Measurements from ENCODE around the gene CCDC82. TPM values are rescaled to one million over a fixed set of nuclear protein-coding genes. Genes with fewer than 3 reads are reported as not detected.

The CCDC82 gene
- total and polyA plus RNA-seq, 4 donors, result 29.3 to 39.0 (median 38.1) TPM

GRCh38 chr11:96318850-96319249 lies 70.9 kb downstream of the CCDC82 start:
- intact Hi-C loops (cut with DNase I), result loop anchor here in 1 of 2 donors (10.0 kb wide), 1 partner anchor 74 kb away; no protein-coding TSS in a partner anchor
- Histone ChIP-seq H3K27ac (ENCODE audit: low read depth in 1 of 2, low read length in 2 of 2) (peak overlapping the region in 1 of 2 donors; percentile 19), H3K9me3 (ENCODE audit: control insufficient read depth, low read length) (no peaks in the 10 kb centered on the region), H3K4me1 (ENCODE audit: control insufficient read depth in 1 of 2, insufficient read depth in 2 of 2, low read length in 2 of 2) (peaks cover 6 to 16% of the 10 kb centered on the region in 2 donors), H3K4me3 (ENCODE audit: low read length in 2 of 2) (no peak overlapping the region), H3K27me3 (ENCODE audit: control insufficient read depth in 1 of 2, insufficient read depth in 2 of 2, low read length in 1 of 2) (no peaks in the 10 kb centered on the region), H3K36me3 (ENCODE audit: control insufficient read depth in 1 of 2, insufficient read depth in 2 of 2, low read length in 1 of 2) (no peaks in the 10 kb centered on the region)
- ATAC-seq (ENCODE audit: low FRiP score), result no peak
- WGBS, 2 donors, result 89% methylated on average over 3 of the region's 3 CpGs
- no peak for DNase-seq

- ATAC-seq (ENCODE audit: low FRiP score) (no peak), DNase-seq (no peak)
- H3K4me1 ChIP-seq (ENCODE audit: control insufficient read depth in 1 of 2, insufficient read depth in 2 of 2, low read length in 2 of 2), result peaks cover 6 to 19% of the 10 kb centered on the region in 2 donors
- no peaks in the 10 kb centered on the region for H3K9me3 ChIP-seq (ENCODE audit: control insufficient read depth, low read length)
- WGBS, 2 donors, result 82 to 93% methylated on average over 1 of the region's 1 CpG
- H3K27ac ChIP-seq (ENCODE audit: low read depth in 1 of 2, low read length in 2 of 2), result no peak overlapping the region
- H3K4me3 ChIP-seq (ENCODE audit: low read length in 2 of 2), result no peak overlapping the region
- no peaks in the 10 kb centered on the region for H3K27me3 ChIP-seq (ENCODE audit: control insufficient read depth in 1 of 2, insufficient read depth in 2 of 2, low read length in 1 of 2)
- intact Hi-C loops (cut with DNase I), result loop anchor here in 1 of 2 donors (10.0 kb wide), 1 partner anchor 74 kb away; no protein-coding TSS in a partner anchor
- no peaks in the 10 kb centered on the region for H3K36me3 ChIP-seq (ENCODE audit: control insufficient read depth in 1 of 2, insufficient read depth in 2 of 2, low read length in 1 of 2)
Measured at GRCh38 chr11:96318399-96318798, 71.3 kb downstream of the CCDC82 start.

- 95 to 98% methylated on average over 2 of the region's 2 CpGs for WGBS, 2 donors
- no peak overlapping the region for H3K27ac ChIP-seq (ENCODE audit: low read depth in 1 of 2, low read length in 2 of 2)
- H3K27me3 ChIP-seq (ENCODE audit: control insufficient read depth in 1 of 2, insufficient read depth in 2 of 2, low read length in 1 of 2), result no peaks in the 10 kb centered on the region
- H3K9me3 ChIP-seq (ENCODE audit: control insufficient read depth, low read length), result no peaks in the 10 kb centered on the region
- H3K4me1 ChIP-seq (ENCODE audit: control insufficient read depth in 1 of 2, insufficient read depth in 2 of 2, low read length in 2 of 2), result peaks cover 6 to 20% of the 10 kb centered on the region in 2 donors
- H3K36me3 ChIP-seq (ENCODE audit: control insufficient read depth in 1 of 2, insufficient read depth in 2 of 2, low read length in 1 of 2), result no peaks in the 10 kb centered on the region
- ATAC-seq (ENCODE audit: low FRiP score) (no peak), DNase-seq (no peak)
- H3K4me3 ChIP-seq (ENCODE audit: low read length in 2 of 2), result no peak overlapping the region
- intact Hi-C loops (cut with DNase I), result loop anchor here in 1 of 2 donors (10.0 kb wide), 1 partner anchor 73 kb away; no protein-coding TSS in a partner anchor
Measured at GRCh38 chr11:96317985-96318384, 71.7 kb downstream of the CCDC82 start.

GRCh38 chr11:96317571-96317970 lies 72.1 kb downstream of the CCDC82 start:
- ATAC-seq (ENCODE audit: low FRiP score) (no peak), DNase-seq (no peak)
- H3K9me3 ChIP-seq (ENCODE audit: control insufficient read depth, low read length), result no peaks in the 10 kb centered on the region
- H3K27me3 ChIP-seq (ENCODE audit: control insufficient read depth in 1 of 2, insufficient read depth in 2 of 2, low read length in 1 of 2), result no peaks in the 10 kb centered on the region
- intact Hi-C loops (cut with DNase I), result loop anchor here in 1 of 2 donors (10.0 kb wide), 1 partner anchor 73 kb away; no protein-coding TSS in a partner anchor
- peaks cover 6 to 20% of the 10 kb centered on the region in 2 donors for H3K4me1 ChIP-seq (ENCODE audit: control insufficient read depth in 1 of 2, insufficient read depth in 2 of 2, low read length in 2 of 2)
- 27 to 29% methylated on average over 2 of the region's 2 CpGs for WGBS, 2 donors
- H3K36me3 ChIP-seq (ENCODE audit: control insufficient read depth in 1 of 2, insufficient read depth in 2 of 2, low read length in 1 of 2), result no peaks in the 10 kb centered on the region
- H3K4me3 ChIP-seq (ENCODE audit: low read length in 2 of 2), result no peak overlapping the region
- peak overlapping the region in 1 of 2 donors; percentile 6 for H3K27ac ChIP-seq (ENCODE audit: low read depth in 1 of 2, low read length in 2 of 2)

- Histone ChIP-seq H3K36me3 (ENCODE audit: control insufficient read depth in 1 of 2, insufficient read depth in 2 of 2, low read length in 1 of 2) (no peaks in the 10 kb centered on the region), H3K27me3 (ENCODE audit: control insufficient read depth in 1 of 2, insufficient read depth in 2 of 2, low read length in 1 of 2) (no peaks in the 10 kb centered on the region), H3K27ac (ENCODE audit: low read depth in 1 of 2, low read length in 2 of 2) (peak overlapping the region in 1 of 2 donors; percentile 45), H3K4me3 (ENCODE audit: low read length in 2 of 2) (no peak overlapping the region), H3K4me1 (ENCODE audit: control insufficient read depth in 1 of 2, insufficient read depth in 2 of 2, low read length in 2 of 2) (peaks cover 6 to 23% of the 10 kb centered on the region in 2 donors), H3K9me3 (ENCODE audit: control insufficient read depth, low read length) (no peaks in the 10 kb centered on the region)
- 60% methylated on average over 3 of the region's 3 CpGs for WGBS, 2 donors
- ATAC-seq (ENCODE audit: low FRiP score) (no peak), DNase-seq (no peak)
- intact Hi-C loops (cut with DNase I), result loop anchor here in 1 of 2 donors (10.0 kb wide), 1 partner anchor 72 kb away; no protein-coding TSS in a partner anchor
Measured at GRCh38 chr11:96316869-96317268, 72.8 kb downstream of the CCDC82 start.

GRCh38 chr11:96315476-96315875 lies 74.2 kb downstream of the CCDC82 start:
- intact Hi-C loops (cut with DNase I), result loop anchor here in 1 of 2 donors (10.0 kb wide), 1 partner anchor 71 kb away; no protein-coding TSS in a partner anchor
- H3K36me3 ChIP-seq (ENCODE audit: control insufficient read depth in 1 of 2, insufficient read depth in 2 of 2, low read length in 1 of 2), result no peaks in the 10 kb centered on the region
- H3K27me3 ChIP-seq (ENCODE audit: control insufficient read depth in 1 of 2, insufficient read depth in 2 of 2, low read length in 1 of 2), result no peaks in the 10 kb centered on the region
- peaks cover 6 to 26% of the 10 kb centered on the region in 2 donors for H3K4me1 ChIP-seq (ENCODE audit: control insufficient read depth in 1 of 2, insufficient read depth in 2 of 2, low read length in 2 of 2)
- no peak overlapping the region for H3K4me3 ChIP-seq (ENCODE audit: low read length in 2 of 2)
- no peak overlapping the region for H3K27ac ChIP-seq (ENCODE audit: low read depth in 1 of 2, low read length in 2 of 2)
- 66 to 77% methylated on average over 1 of the region's 1 CpG for WGBS, 2 donors
- H3K9me3 ChIP-seq (ENCODE audit: control insufficient read depth, low read length), result no peaks in the 10 kb centered on the region
- DNase-seq, result no peak
- ATAC-seq (ENCODE audit: low FRiP score), result no peak

GRCh38 chr11:96314326-96315020 lies 75.2 kb downstream of the CCDC82 start:
- H3K4me3 ChIP-seq (ENCODE audit: low read length in 2 of 2), result no peak overlapping the region
- no peak for ATAC-seq (ENCODE audit: low FRiP score)
- H3K4me1 ChIP-seq (ENCODE audit: control insufficient read depth in 1 of 2, insufficient read depth in 2 of 2, low read length in 2 of 2), result peaks cover 4 to 26% of the 10 kb centered on the region in 2 donors
- intact Hi-C loops (cut with DNase I), result loop anchor here in 1 of 2 donors (10.0 kb wide), 1 partner anchor 70 kb away; no protein-coding TSS in a partner anchor
- H3K36me3 ChIP-seq (ENCODE audit: control insufficient read depth in 1 of 2, insufficient read depth in 2 of 2, low read length in 1 of 2), result no peaks in the 10 kb centered on the region
- DNase-seq, result no peak
- H3K27ac ChIP-seq (ENCODE audit: low read depth in 1 of 2, low read length in 2 of 2), result peak overlapping the region in 1 of 2 donors; percentile 68
- no peaks in the 10 kb centered on the region for H3K9me3 ChIP-seq (ENCODE audit: control insufficient read depth, low read length)
- 16 to 18% methylated on average over 4 of the region's 4 CpGs for WGBS, 2 donors
- H3K27me3 ChIP-seq (ENCODE audit: control insufficient read depth in 1 of 2, insufficient read depth in 2 of 2, low read length in 1 of 2), result no peaks in the 10 kb centered on the region

GRCh38 chr11:96313163-96313562 lies 76.5 kb downstream of the CCDC82 start:
- H3K4me1 ChIP-seq (ENCODE audit: control insufficient read depth in 1 of 2, insufficient read depth in 2 of 2, low read length in 2 of 2), result peaks cover 5 to 30% of the 10 kb centered on the region in 2 donors
- 59 to 65% methylated on average over 6 of the region's 6 CpGs for WGBS, 2 donors
- no peak for DNase-seq
- H3K36me3 ChIP-seq (ENCODE audit: control insufficient read depth in 1 of 2, insufficient read depth in 2 of 2, low read length in 1 of 2), result no peaks in the 10 kb centered on the region
- ATAC-seq (ENCODE audit: low FRiP score), result no peak
- no peaks in the 10 kb centered on the region for H3K9me3 ChIP-seq (ENCODE audit: control insufficient read depth, low read length)
- H3K4me3 ChIP-seq (ENCODE audit: low read length in 2 of 2), result no peak overlapping the region
- no peak overlapping the region for H3K27ac ChIP-seq (ENCODE audit: low read depth in 1 of 2, low read length in 2 of 2)
- H3K27me3 ChIP-seq (ENCODE audit: control insufficient read depth in 1 of 2, insufficient read depth in 2 of 2, low read length in 1 of 2), result no peaks in the 10 kb centered on the region
- intact Hi-C loops (cut with DNase I), result loop anchor here in 1 of 2 donors (10.0 kb wide), 1 partner anchor 68 kb away; no protein-coding TSS in a partner anchor
